22Rv1 (cell line): ENCODE data around the gene ABHD17C.

ENCODE experiments used
- ZFX ChIP-seq: fragments of 450-650 bp; IDR thresholded peaks from 2 replicates; pipeline ENCODE4 v1.6.1; 2017; ENCODE audit warnings: antibody characterized with exemption, borderline replicate concordance
- TF ChIP-seq, protein P1 (sequence below): fragments of 450-650 bp; IDR thresholded peaks from 2 replicates; pipeline ENCODE4 v1.5.1; 2017; ENCODE audit warnings: mild to moderate bottlenecking

DNA sequence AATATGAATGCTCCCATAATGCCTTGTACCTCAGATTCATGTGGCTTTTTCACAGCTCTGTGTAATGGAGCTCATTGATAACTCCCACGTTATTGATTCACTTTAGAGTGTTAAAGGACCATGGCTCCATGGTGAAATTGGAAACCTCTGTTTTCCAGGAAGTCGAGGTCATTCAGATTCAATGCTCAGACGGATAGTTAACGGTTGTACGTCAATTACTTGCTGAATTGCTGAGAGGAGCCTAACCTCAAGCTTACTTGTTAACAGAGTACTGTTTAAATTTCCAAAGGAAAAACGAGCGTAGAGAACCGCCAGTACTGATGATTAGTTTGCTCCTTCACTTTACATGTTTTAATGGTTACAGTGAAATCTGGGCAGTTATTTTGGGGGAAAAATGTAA lies 11.1 kb downstream of the ABHD17C start:
- TF ChIP-seq, protein P1, sequence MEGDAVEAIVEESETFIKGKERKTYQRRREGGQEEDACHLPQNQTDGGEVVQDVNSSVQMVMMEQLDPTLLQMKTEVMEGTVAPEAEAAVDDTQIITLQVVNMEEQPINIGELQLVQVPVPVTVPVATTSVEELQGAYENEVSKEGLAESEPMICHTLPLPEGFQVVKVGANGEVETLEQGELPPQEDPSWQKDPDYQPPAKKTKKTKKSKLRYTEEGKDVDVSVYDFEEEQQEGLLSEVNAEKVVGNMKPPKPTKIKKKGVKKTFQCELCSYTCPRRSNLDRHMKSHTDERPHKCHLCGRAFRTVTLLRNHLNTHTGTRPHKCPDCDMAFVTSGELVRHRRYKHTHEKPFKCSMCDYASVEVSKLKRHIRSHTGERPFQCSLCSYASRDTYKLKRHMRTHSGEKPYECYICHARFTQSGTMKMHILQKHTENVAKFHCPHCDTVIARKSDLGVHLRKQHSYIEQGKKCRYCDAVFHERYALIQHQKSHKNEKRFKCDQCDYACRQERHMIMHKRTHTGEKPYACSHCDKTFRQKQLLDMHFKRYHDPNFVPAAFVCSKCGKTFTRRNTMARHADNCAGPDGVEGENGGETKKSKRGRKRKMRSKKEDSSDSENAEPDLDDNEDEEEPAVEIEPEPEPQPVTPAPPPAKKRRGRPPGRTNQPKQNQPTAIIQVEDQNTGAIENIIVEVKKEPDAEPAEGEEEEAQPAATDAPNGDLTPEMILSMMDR = no peak
- no peak for TF ChIP-seq ZFX
